Karpas-422 (cell line): Measurements from ENCODE around the gene ANKRD33B. TPM values are rescaled to one million over a fixed set of nuclear protein-coding genes. Genes with fewer than 3 reads are reported as not detected.
A peak's percentile ranks its signal among the peaks of the same experiment; 100 is the strongest.

Experiments
- DNase-seq: peaks from one replicate; pipeline ENCODE4 v3.0.0-alpha.2; 2015
- H2AFZ ChIP-seq: fragments of 200-600 bp; sonication (generic); 2 replicates; pipeline ENCODE4 v1.6.1; 2014; ENCODE audit warnings: antibody characterized with exemption, low read length, mixed read lengths
- H3K27ac ChIP-seq: fragments of 200-600 bp; sonication (generic); 2 replicates; pipeline ENCODE4 v1.5.1; 2014; ENCODE audit warnings: mild to moderate bottlenecking, low read length, moderate library complexity
- H3K27me3 ChIP-seq: fragments of 200-600 bp; sonication (generic); 2 replicates; pipeline ENCODE4 v1.6.1; 2014; ENCODE audit warnings: low read length, mixed read lengths
- H3K36me3 ChIP-seq: fragments of 200-600 bp; sonication (generic); 2 replicates; pipeline ENCODE4 v1.6.1; 2014; ENCODE audit warnings: low read length, mixed read lengths; ENCODE audit not compliant: insufficient read depth
- H3K4me1 ChIP-seq: fragments of 200-600 bp; sonication (generic); 2 replicates; pipeline ENCODE4 v1.6.1; 2014; ENCODE audit warnings: mild to moderate bottlenecking, low read length, mixed read lengths
- H3K4me2 ChIP-seq: fragments of 200-600 bp; sonication (generic); 2 replicates; pipeline ENCODE4 v1.6.1; 2014; ENCODE audit warnings: low read length, low read depth, mild to moderate bottlenecking; ENCODE audit not compliant: poor library complexity, severe bottlenecking
- H3K4me3 ChIP-seq: fragments of 200-600 bp; sonication (generic); 2 replicates; pipeline ENCODE4 v1.5.1; 2014; ENCODE audit warnings: mild to moderate bottlenecking, antibody characterized with exemption, low read length, mixed read lengths
- H3K79me2 ChIP-seq: fragments of 200-600 bp; sonication (generic); 2 replicates; pipeline ENCODE4 v1.6.1; 2014; ENCODE audit warnings: mild to moderate bottlenecking, low read length, mixed read lengths
- H3K9ac ChIP-seq: fragments of 200-600 bp; sonication (generic); 2 replicates; pipeline ENCODE4 v1.6.0; 2014; ENCODE audit warnings: low read length
- H3K9me2 ChIP-seq: fragments of 200-600 bp; sonication (generic), shearing (Covaris generic); replicated peaks from 2 replicates; pipeline ENCODE4 v1.6.0; 2014; ENCODE audit warnings: mild to moderate bottlenecking, low read length, moderate library complexity; ENCODE audit not compliant: insufficient read depth
- H3K9me3 ChIP-seq: fragments of 300-700, 200-600 bp; sonication (generic); 2 replicates; pipeline ENCODE4 v1.6.1; 2014; ENCODE audit warnings: low read length, mixed read lengths
- H4K20me1 ChIP-seq: fragments of 200-600 bp; sonication (generic); 2 replicates; pipeline ENCODE4 v1.6.1; 2014; ENCODE audit warnings: mild to moderate bottlenecking, antibody characterized with exemption, low read length, low read depth; ENCODE audit not compliant: insufficient read depth
- total RNA-seq: library from RNA; depleted of rRNA; stranded (reverse); fragments of >200 nt; shearing (Covaris generic); gene quantifications from 2 replicates; pipeline ENCODE4 v1.2.3, GENCODE V29; 2014; ENCODE audit warnings: low replicate concordance

The ANKRD33B gene
- total RNA-seq, 1 experiment from 2014 or later, result 0.48 TPM

DNA sequence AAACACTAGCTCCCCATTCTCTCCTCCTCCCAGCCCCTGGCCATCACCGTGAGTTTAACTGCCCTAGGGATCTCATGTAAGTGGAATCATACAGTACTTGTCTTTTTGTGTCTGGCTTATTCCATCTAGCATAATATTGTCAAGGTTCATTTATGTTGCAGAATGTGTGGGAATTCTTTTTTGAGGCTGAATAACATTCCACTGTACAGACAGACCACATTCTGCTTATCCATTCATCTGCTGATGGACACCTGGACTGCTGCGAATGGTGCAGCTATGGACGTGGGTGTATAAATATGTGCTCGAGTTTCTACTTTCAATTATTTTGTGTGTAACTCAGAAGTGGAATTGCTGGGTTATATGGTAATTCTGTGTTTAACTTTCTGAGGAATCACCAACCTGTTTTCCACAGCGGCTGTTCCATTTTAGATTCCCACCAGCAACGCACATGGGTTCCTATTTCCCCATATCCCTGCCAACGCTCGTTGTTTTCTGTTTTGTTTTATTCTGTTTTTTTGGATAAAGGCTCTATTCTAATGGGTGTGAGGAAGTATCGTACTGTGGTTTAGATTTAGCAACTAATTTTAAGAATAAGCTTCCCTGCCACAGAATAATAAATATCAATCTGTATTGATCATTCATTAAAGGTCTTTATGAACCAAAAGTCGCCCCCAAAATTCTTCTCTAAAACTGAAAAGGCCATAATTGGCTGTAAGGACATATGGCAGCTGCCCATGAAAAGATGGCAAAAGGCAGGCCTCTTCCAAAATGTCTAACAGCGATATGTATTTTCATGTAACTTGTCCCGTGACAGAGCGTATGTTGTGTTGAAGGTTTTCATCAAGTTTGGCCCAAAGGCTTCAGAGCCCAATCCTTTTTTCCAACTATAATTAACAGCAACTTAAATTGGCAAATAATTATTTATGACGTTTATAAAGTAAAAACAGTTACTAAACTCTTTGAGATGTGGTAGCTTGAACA lies 126.9 kb downstream of the ANKRD33B start:
- peak overlapping the region; percentile 100 for H3K27ac ChIP-seq
- peak overlapping the region; percentile 44 for H3K4me3 ChIP-seq
- H4K20me1 ChIP-seq, result no peaks in the 10 kb centered on the region
- H3K4me1 ChIP-seq, result peaks cover 64% of the 10 kb centered on the region
- H3K9ac ChIP-seq, result no peak overlapping the region
- peaks cover 87% of the 10 kb centered on the region for H3K79me2 ChIP-seq
- H2AFZ ChIP-seq, result no peak overlapping the region
- H3K36me3 ChIP-seq, result no peaks in the 10 kb centered on the region
- H3K9me2 ChIP-seq, result no peaks in the 10 kb centered on the region
- H3K27me3 ChIP-seq, result no peaks in the 10 kb centered on the region
- no peaks in the 10 kb centered on the region for H3K9me3 ChIP-seq
- H3K4me2 ChIP-seq, result peak overlapping the region; percentile 71
- no peak for DNase-seq

DNA sequence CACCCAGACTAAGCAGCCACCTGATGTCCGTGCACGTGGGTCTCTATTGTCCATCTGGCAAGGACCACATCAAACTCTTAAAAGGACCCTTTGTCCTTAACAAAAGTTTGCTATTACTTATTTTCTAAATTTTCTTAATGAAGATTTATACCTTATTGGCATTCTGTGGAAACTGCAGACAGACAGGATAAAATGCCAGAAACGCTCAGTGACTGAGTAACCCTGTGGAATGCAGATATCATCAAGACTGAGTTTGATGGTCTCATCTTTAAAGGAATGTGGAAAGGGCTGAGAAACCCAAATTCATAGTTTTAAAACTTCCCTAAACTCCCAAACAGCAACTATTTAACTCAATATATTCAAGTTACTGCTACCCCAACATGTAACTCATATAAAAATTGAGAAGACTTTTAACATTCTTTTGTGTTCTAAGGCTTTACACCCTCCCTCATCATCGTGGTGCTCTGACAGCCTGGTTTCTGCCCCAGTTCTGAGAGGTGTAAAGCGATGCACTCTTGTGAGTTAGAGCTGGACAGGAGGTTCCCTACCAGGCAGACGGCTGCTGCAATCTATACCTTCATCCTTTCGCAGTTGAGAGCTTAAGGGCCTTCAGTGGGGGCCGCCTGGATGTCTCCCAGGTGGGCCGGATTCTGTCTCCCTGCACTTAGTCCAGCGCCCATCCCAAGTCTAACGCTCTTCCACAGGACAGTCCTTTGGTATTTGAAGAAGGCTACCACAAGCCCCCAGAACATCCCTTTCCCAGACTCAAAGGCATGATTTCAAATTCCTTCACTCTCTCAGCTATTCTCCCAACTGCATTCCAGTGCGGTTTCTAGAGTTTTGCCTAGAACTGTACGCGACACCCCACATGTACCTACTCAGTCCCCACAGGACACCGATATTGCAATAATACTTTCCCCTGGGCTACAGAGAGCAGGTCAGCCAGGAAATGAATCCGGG lies 128.2 kb downstream of the ANKRD33B start:
- peak overlapping the region; percentile 100 for H3K27ac ChIP-seq
- H3K4me3 ChIP-seq, result peak overlapping the region; percentile 44
- no peak overlapping the region for H2AFZ ChIP-seq
- peaks cover 88% of the 10 kb centered on the region for H3K79me2 ChIP-seq
- no peaks in the 10 kb centered on the region for H3K36me3 ChIP-seq
- H3K4me2 ChIP-seq, result peak overlapping the region; percentile 71
- H4K20me1 ChIP-seq, result no peaks in the 10 kb centered on the region
- no peaks in the 10 kb centered on the region for H3K9me3 ChIP-seq
- DNase-seq, result no peak
- H3K27me3 ChIP-seq, result no peaks in the 10 kb centered on the region
- peaks cover 77% of the 10 kb centered on the region for H3K4me1 ChIP-seq
- H3K9ac ChIP-seq, result peak overlapping the region; percentile 50
- H3K9me2 ChIP-seq, result no peaks in the 10 kb centered on the region

- no peak overlapping the region for H2AFZ ChIP-seq
- no peaks in the 10 kb centered on the region for H3K27me3 ChIP-seq
- H3K36me3 ChIP-seq, result no peaks in the 10 kb centered on the region
- DNase-seq, result peak; percentile 88
- H4K20me1 ChIP-seq, result no peaks in the 10 kb centered on the region
- no peaks in the 10 kb centered on the region for H3K9me3 ChIP-seq
- H3K4me1 ChIP-seq, result peaks cover 99% of the 10 kb centered on the region
- peak overlapping the region; percentile 100 for H3K27ac ChIP-seq
- peak overlapping the region; percentile 1; the same call in 1 of the 2 replicates for H3K4me3 ChIP-seq
- peak overlapping the region; percentile 62 for H3K9ac ChIP-seq
- peak overlapping the region; percentile 87 for H3K4me2 ChIP-seq
- H3K9me2 ChIP-seq, result no peaks in the 10 kb centered on the region
- peaks cover 92% of the 10 kb centered on the region for H3K79me2 ChIP-seq
These were observed 131.3 kb downstream of the ANKRD33B start for GRCh38 chr5:10695055-10695649.

GRCh38 chr5:10695759-10696543 lies 132.1 kb downstream of the ANKRD33B start:
- peak overlapping the region; percentile 87 for H3K4me2 ChIP-seq
- H3K79me2 ChIP-seq, result peaks cover 84% of the 10 kb centered on the region
- no peak for DNase-seq
- H3K27me3 ChIP-seq, result no peaks in the 10 kb centered on the region
- H2AFZ ChIP-seq, result no peak overlapping the region
- peak overlapping the region; percentile 100 for H3K27ac ChIP-seq
- no peaks in the 10 kb centered on the region for H3K36me3 ChIP-seq
- no peaks in the 10 kb centered on the region for H3K9me2 ChIP-seq
- H3K4me1 ChIP-seq, result peaks cover 99% of the 10 kb centered on the region
- H3K9ac ChIP-seq, result peak overlapping the region; percentile 62
- H3K4me3 ChIP-seq, result peak overlapping the region; percentile 20
- no peaks in the 10 kb centered on the region for H3K9me3 ChIP-seq
- no peaks in the 10 kb centered on the region for H4K20me1 ChIP-seq

GRCh38 chr5:10699281-10699874 lies 135.5 kb downstream of the ANKRD33B start:
- peak overlapping the region; percentile 86 for H3K9ac ChIP-seq

GRCh38 chr5:10699987-10700386 lies 136.1 kb downstream of the ANKRD33B start:
- H3K27ac ChIP-seq, result peak overlapping the region; percentile 100

More at GRCh38 chr5:10699281-10699874, 135.5 kb downstream of the ANKRD33B start:
- no peaks in the 10 kb centered on the region for H3K27me3 ChIP-seq
- no peaks in the 10 kb centered on the region for H3K36me3 ChIP-seq
- peak overlapping the region; percentile 100 for H3K27ac ChIP-seq
- H3K4me1 ChIP-seq, result peaks cover 99% of the 10 kb centered on the region
- H3K9me3 ChIP-seq, result no peaks in the 10 kb centered on the region
- DNase-seq, result peak; percentile 84
- no peaks in the 10 kb centered on the region for H3K9me2 ChIP-seq
- H3K4me2 ChIP-seq, result peak overlapping the region; percentile 87
- H2AFZ ChIP-seq, result no peak overlapping the region
- peaks cover 75% of the 10 kb centered on the region for H3K79me2 ChIP-seq
- H3K4me3 ChIP-seq, result peak overlapping the region; percentile 65
- no peaks in the 10 kb centered on the region for H4K20me1 ChIP-seq

GRCh38 chr5:10700516-10700915 lies 136.6 kb downstream of the ANKRD33B start:
- Histone ChIP-seq H3K9me3 (no peaks in the 10 kb centered on the region), H3K4me2 (peak overlapping the region; percentile 87), H2AFZ (no peak overlapping the region), H3K9me2 (no peaks in the 10 kb centered on the region), H3K79me2 (peaks cover 74% of the 10 kb centered on the region), H3K36me3 (no peaks in the 10 kb centered on the region), H3K4me3 (peak overlapping the region; percentile 60), H4K20me1 (no peaks in the 10 kb centered on the region), H3K9ac (peak overlapping the region; percentile 80), H3K27me3 (no peaks in the 10 kb centered on the region), H3K27ac (peak overlapping the region; percentile 100), H3K4me1 (peaks cover 99% of the 10 kb centered on the region)
- peak; percentile 83 for DNase-seq

More at GRCh38 chr5:10699987-10700386, 136.1 kb downstream of the ANKRD33B start:
- H3K4me1 ChIP-seq, result peaks cover 99% of the 10 kb centered on the region
- peak; percentile 94 for DNase-seq
- no peaks in the 10 kb centered on the region for H3K9me3 ChIP-seq
- peak overlapping the region; percentile 86 for H3K9ac ChIP-seq
- no peak overlapping the region for H2AFZ ChIP-seq
- H3K4me3 ChIP-seq, result peak overlapping the region; percentile 65
- H3K79me2 ChIP-seq, result peaks cover 75% of the 10 kb centered on the region
- H4K20me1 ChIP-seq, result no peaks in the 10 kb centered on the region
- H3K36me3 ChIP-seq, result no peaks in the 10 kb centered on the region
- H3K4me2 ChIP-seq, result peak overlapping the region; percentile 87
- no peaks in the 10 kb centered on the region for H3K27me3 ChIP-seq
- H3K9me2 ChIP-seq, result no peaks in the 10 kb centered on the region
